Measurements from ENCODE around the gene STX7. TPM values are rescaled to one million over a fixed set of nuclear protein-coding genes. Genes with fewer than 3 reads are reported as not detected.

Gene STX7
- total and polyA plus RNA-seq, 8 donors, result 8.6 to 39.3 (median 30.3) TPM

DNA sequence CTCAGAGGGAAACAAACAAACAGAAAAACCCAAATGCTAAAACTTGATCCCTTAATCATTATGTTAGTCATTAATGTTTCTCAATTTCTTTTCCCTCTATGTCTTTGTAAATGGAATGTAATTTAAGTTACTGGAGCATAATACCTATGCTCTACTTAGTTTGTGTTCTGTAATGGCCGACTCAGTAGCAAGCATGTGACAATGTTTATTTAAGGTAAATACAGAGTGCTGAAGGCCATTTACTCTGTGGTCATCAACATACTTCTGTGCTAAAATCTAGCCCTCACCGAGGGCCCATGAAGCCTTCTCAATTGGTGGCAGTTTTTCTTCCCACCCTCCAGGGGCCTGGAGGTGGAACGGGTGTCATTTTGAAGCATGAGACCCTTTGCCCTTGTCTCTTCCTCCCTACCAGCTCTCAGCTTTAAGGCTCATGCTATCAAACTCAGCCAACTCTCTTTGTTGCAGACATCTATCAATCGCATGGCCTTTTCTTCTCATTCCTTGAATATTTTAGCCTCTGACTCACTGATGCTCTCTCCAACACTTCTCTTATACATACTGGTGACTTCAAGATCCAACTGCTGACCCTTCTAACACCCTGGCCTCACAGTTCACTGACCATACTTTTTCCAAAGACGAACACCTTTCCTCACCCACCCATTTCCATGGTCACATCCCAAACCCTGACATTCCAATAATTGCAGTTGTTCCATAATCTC, 48.2 kb downstream of the STX7 start:
- Histone ChIP-seq H3K27ac (no peak overlapping the region), H3K4me1 (peaks cover 0 to 8% (median 3%) of the 10 kb centered on the region in 4 donors), H3K4me3 (no peak overlapping the region), H3K36me3 (peaks cover 49 to 100% (median 98%) of the 10 kb centered on the region in 4 donors), H3K27me3 (no peaks in the 10 kb centered on the region), H3K9me3 (no peaks in the 10 kb centered on the region)
- WGBS, 5 donors, result 73 to 78% (median 75%) methylated on average over 4 to 5 of the region's 5 CpGs
- DNase-seq, result no peak
- intact Hi-C loops (cut with DNase I; ENCODE audit: low total_unique reads), result no loop called here
- TF ChIP-seq EP300 (IDR thresholded peaks at IDR 0.05) (no peak), POLR2AphosphoS5 (IDR thresholded peaks at IDR 0.05) (no peak), POLR2A (IDR thresholded peaks at IDR 0.05) (no peak)
- TF ChIP-seq, protein P1, sequence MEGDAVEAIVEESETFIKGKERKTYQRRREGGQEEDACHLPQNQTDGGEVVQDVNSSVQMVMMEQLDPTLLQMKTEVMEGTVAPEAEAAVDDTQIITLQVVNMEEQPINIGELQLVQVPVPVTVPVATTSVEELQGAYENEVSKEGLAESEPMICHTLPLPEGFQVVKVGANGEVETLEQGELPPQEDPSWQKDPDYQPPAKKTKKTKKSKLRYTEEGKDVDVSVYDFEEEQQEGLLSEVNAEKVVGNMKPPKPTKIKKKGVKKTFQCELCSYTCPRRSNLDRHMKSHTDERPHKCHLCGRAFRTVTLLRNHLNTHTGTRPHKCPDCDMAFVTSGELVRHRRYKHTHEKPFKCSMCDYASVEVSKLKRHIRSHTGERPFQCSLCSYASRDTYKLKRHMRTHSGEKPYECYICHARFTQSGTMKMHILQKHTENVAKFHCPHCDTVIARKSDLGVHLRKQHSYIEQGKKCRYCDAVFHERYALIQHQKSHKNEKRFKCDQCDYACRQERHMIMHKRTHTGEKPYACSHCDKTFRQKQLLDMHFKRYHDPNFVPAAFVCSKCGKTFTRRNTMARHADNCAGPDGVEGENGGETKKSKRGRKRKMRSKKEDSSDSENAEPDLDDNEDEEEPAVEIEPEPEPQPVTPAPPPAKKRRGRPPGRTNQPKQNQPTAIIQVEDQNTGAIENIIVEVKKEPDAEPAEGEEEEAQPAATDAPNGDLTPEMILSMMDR (IDR thresholded peaks at IDR 0.05), result no peak

DNA sequence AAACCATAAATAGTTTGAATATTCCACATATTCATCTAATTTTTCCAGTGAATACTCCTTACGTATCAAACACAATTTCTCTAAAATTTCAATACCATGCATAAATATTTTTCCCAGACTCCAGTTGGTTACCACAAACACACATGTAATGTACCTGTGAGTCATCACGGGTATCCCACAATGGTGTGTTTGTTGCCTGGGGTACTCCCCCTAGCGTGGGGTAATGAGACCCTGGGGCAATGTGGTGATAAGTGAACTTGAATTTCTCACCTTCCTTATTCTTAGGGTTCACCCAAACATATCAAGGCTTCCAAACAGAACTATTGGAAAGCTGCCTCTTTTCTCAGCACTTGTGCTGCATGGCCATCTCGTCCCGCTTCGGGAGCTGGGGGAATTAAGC, 51.0 kb downstream of the STX7 start:
- no peaks in the 10 kb centered on the region for H3K9me3 ChIP-seq
- intact Hi-C loops (cut with DNase I; ENCODE audit: low total_unique reads), result no loop called here
- peaks cover 45 to 100% (median 97%) of the 10 kb centered on the region in 4 donors for H3K36me3 ChIP-seq
- 94 to 96% (median 95%) methylated on average over 6 of the region's 6 CpGs for WGBS, 5 donors
- peaks cover 0 to 5% (median 1%) of the 10 kb centered on the region in 4 donors for H3K4me1 ChIP-seq
- no peak overlapping the region for H3K27ac ChIP-seq
- DNase-seq, result no peak
- H3K27me3 ChIP-seq, result no peaks in the 10 kb centered on the region
- TF ChIP-seq POLR2AphosphoS5 (IDR thresholded peaks at IDR 0.05), result no peak
- TF ChIP-seq, protein P1 (IDR thresholded peaks at IDR 0.05), result no peak
- TF ChIP-seq POLR2A (IDR thresholded peaks at IDR 0.05), result no peak
- TF ChIP-seq EP300 (IDR thresholded peaks at IDR 0.05), result no peak
- no peak overlapping the region for H3K4me3 ChIP-seq

DNA sequence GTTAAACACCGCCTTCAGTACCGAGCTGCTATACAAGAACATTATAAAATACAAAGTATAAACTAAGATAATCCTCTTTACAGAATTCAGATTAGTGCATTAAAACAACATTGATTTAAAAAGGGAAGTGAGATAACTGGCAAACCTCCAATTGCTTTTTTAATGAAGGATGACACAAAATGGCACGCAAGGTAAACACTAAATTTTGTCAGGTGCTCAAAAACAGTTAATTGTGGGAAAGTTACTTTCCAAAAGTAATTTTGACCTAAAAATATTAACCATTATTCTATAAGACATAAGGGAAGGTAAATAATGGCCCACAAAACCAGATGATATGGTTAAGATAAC, 53.3 kb downstream of the STX7 start:
- no peak for DNase-seq
- Histone ChIP-seq H3K27me3 (no peaks in the 10 kb centered on the region), H3K4me3 (no peak overlapping the region), H3K36me3 (peaks cover 50 to 99% (median 94%) of the 10 kb centered on the region in 4 donors), H3K27ac (no peak overlapping the region), H3K4me1 (no peaks in the 10 kb centered on the region), H3K9me3 (no peaks in the 10 kb centered on the region)
- 56 to 71% (median 67%) methylated on average over 3 of the region's 3 CpGs for WGBS, 5 donors
- intact Hi-C loops (cut with DNase I; ENCODE audit: low total_unique reads), result no loop called here
- TF ChIP-seq POLR2AphosphoS5 (IDR thresholded peaks at IDR 0.05), result no peak
- TF ChIP-seq EP300 (IDR thresholded peaks at IDR 0.05), result no peak
- TF ChIP-seq POLR2A (IDR thresholded peaks at IDR 0.05), result no peak
- TF ChIP-seq, protein P1 (IDR thresholded peaks at IDR 0.05), result no peak

DNA sequence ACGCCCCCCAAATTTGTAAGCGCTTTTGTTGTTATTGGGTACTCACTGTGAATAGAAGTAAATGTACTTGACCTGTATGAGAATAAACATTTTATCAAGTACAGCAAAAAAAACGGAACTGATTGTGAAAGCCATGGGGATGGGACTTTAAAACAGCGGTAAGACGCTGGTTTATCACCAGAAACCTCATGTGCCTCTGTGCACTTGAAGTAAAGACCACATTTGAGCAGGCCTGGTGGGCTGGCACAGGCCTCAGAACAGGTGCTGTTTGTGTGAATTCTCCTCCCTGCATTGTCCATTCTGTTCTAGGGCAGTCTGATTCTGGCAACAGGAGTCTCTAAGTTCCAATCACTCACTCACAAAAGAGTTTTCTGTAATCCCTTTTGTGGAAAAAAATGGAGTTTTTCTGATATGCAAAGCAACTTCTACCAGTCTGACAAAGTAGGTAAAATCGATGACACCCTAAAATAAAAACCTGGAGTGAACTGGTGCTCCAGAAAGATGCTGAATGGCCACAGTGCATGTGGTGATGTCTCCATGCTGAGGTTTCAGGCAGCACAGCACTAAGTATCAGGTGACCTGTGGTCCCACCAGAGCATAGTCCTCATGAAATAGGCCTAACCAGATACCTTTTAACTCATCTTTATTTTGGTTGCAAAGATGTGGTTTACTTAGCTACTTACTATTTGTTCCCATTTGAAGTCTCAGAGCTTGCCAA, 53.9 kb downstream of the STX7 start:
- WGBS, 5 donors, result 88 to 93% (median 91%) methylated on average over 6 of the region's 6 CpGs
- intact Hi-C loops (cut with DNase I; ENCODE audit: low total_unique reads), result no loop called here
- TF ChIP-seq POLR2AphosphoS5 (IDR thresholded peaks at IDR 0.05), result no peak
- TF ChIP-seq, protein P1 (IDR thresholded peaks at IDR 0.05), result no peak
- TF ChIP-seq POLR2A (IDR thresholded peaks at IDR 0.05), result no peak
- TF ChIP-seq EP300 (IDR thresholded peaks at IDR 0.05), result no peak
- Histone ChIP-seq H3K36me3 (peaks cover 50 to 99% (median 93%) of the 10 kb centered on the region in 4 donors), H3K27ac (no peak overlapping the region), H3K27me3 (no peaks in the 10 kb centered on the region), H3K9me3 (no peaks in the 10 kb centered on the region), H3K4me1 (no peaks in the 10 kb centered on the region), H3K4me3 (no peak overlapping the region)
- no peak for DNase-seq

Measured in stomach (tissue), 9 donors.